HepG2 (cell line): ENCODE results near the gene B4GALT4. TPM values are rescaled to one million over a fixed set of nuclear protein-coding genes. Genes with fewer than 3 reads are reported as not detected.

Experiments used
- ATAC-seq: fragments of 200-7000 bp; cut with Tn5 transposase; 3 replicates; pipeline ENCODE4 v1.9.1; 2020; ENCODE audit warnings: mild to moderate bottlenecking, moderate library complexity
- BruUV-seq: library from RNA; stranded (reverse); fragments of 400-500 nt; replicated peaks from 2 replicates; lab custom pipeline; 2021; lab: Mats Ljungman, UMichigan
- CTCF ChIA-PET: fragments of 300-600 bp; formaldehyde crosslinking; extraction: SDS; loops from one replicate; lab custom pipeline; 2021; ENCODE audit warnings: low total read pairs, inconsistent platforms, low intra/inter-chr PET ratio; lab: Yijun Ruan, JAX
- POLR2A ChIA-PET: fragments of 350-600 bp; sonication (Branson Sonifier 250); formaldehyde crosslinking; loops from one replicate; lab custom pipeline; 2020; ENCODE audit warnings: antibody characterized with exemption, inconsistent platforms; lab: Yijun Ruan, JAX
- DNase-seq: peaks from one replicate; pipeline ENCODE4 v3.0.0-alpha.2; 2015; ENCODE audit warnings: low spot score
- FAIRE-seq: peaks from 3 replicates; lab custom pipeline; 2011; peaks lifted over from hg19 to GRCh38; lab: Jason Lieb, UNC
- H2AFZ ChIP-seq: one replicate; pipeline ENCODE4 v1.6.1; 2011; ENCODE audit warnings: low read length, inconsistent platforms
- H3K27ac ChIP-seq: fragments of 300-600 bp; 3 replicates; pipeline ENCODE4 v1.8.0; 2011; ENCODE audit warnings: mixed run types, mild to moderate bottlenecking, mixed read lengths, low read length, inconsistent platforms; ENCODE audit not compliant: insufficient read depth; ENCODE audit errors: extremely low read length
- H3K27me3 ChIP-seq, 2 experiments: fragments of 200-600 bp in 1 of 2; 2 replicates in 1 of 2; 3 replicates in 1 of 2; pipeline versions ENCODE4 v1.6.0 to v1.8.0; 2011; ENCODE audit warnings: low read length in 2 of 2, mild to moderate bottlenecking in 2 of 2, moderate library complexity in 2 of 2, inconsistent platforms in 1 of 2; ENCODE audit not compliant: insufficient read depth in 2 of 2, control insufficient read depth in 1 of 2
- H3K36me3 ChIP-seq, 2 experiments: fragments of 200-600 bp in 1 of 2; replicated peaks in 1 of 2; 2 replicates in 1 of 2; 3 replicates in 1 of 2; pipeline versions ENCODE4 v1.5.1 to v1.8.0; 2011; ENCODE audit warnings: low read length in 2 of 2, inconsistent platforms in 1 of 2; ENCODE audit not compliant: insufficient read depth in 2 of 2, control insufficient read depth in 1 of 2
- H3K4me1 ChIP-seq: 2 replicates; pipeline ENCODE4 v1.5.1; 2012; ENCODE audit warnings: low read length, inconsistent platforms; ENCODE audit not compliant: insufficient read depth
- H3K4me2 ChIP-seq: 2 replicates; pipeline ENCODE4 v1.6.0; 2011; ENCODE audit warnings: low read depth, low read length, inconsistent platforms
- H3K4me3 ChIP-seq, 3 experiments: fragments of 200-600 bp in 1 of 3; sonication (generic), shearing (Covaris generic) in 1 of 3; replicated peaks in 1 of 3; 2 replicates each; pipeline ENCODE4 v1.5.1; 2011 to 2016; ENCODE audit warnings: low read length in 3 of 3, inconsistent platforms in 2 of 3, low read depth in 2 of 3, mild to moderate bottlenecking in 2 of 3, control low read depth in 1 of 3, mixed read lengths in 1 of 3; ENCODE audit not compliant: insufficient read depth in 1 of 3
- H3K79me2 ChIP-seq: one replicate; pipeline ENCODE4 v1.6.1; 2011; ENCODE audit warnings: low read length, inconsistent platforms; ENCODE audit not compliant: insufficient read depth
- H3K9ac ChIP-seq: 2 replicates; pipeline ENCODE4 v1.6.0; 2011; ENCODE audit warnings: mild to moderate bottlenecking, low read depth, low read length, inconsistent platforms; ENCODE audit not compliant: insufficient read depth
- H3K9me3 ChIP-seq: 2 replicates; pipeline ENCODE4 v1.5.1; 2012; ENCODE audit warnings: mild to moderate bottlenecking, low read length
- H4K20me1 ChIP-seq: 2 replicates; pipeline ENCODE4 v1.6.0; 2011; ENCODE audit warnings: inconsistent platforms, mild to moderate bottlenecking, low read length, moderate library complexity; ENCODE audit not compliant: insufficient read depth
- ATRX ChIP-seq: sonication (generic); formaldehyde crosslinking; IDR thresholded peaks from 2 replicates; pipeline ENCODE4 v1.4.0; 2020; ENCODE audit warnings: missing genetic modification reagents, borderline replicate concordance
- BRD4 ChIP-seq: sonication (generic); formaldehyde crosslinking; IDR thresholded peaks from 2 replicates; pipeline ENCODE4 v1.4.0; 2020; ENCODE audit warnings: missing genetic modification reagents
- CREB1 ChIP-seq, 2 experiments: fragments of 450-650 bp in 1 of 2; IDR thresholded peaks; 2 replicates each; pipeline ENCODE4 v1.6.1; 2016 to 2017; ENCODE audit warnings: control low read depth in 1 of 2, mild to moderate bottlenecking in 1 of 2, missing compliant biosample characterization in 1 of 2, missing genetic modification characterization in 1 of 2
- FIP1L1 ChIP-seq: fragments of 200-400 bp; formaldehyde crosslinking; IDR thresholded peaks from 2 replicates; pipeline ENCODE4 v1.6.1; 2018; ENCODE audit warnings: low read depth, mild to moderate bottlenecking, low read length, moderate library complexity, borderline replicate concordance; ENCODE audit not compliant: insufficient read depth
- MYC ChIP-seq: sonication (generic); formaldehyde crosslinking; IDR thresholded peaks from 2 replicates; pipeline ENCODE4 v1.9.0; 2021; ENCODE audit warnings: missing genetic modification reagents, borderline replicate concordance
- NFKB2 ChIP-seq: sonication (generic); formaldehyde crosslinking; IDR thresholded peaks from 2 replicates; pipeline ENCODE4 v1.4.0; 2020; ENCODE audit warnings: missing genetic modification reagents, borderline replicate concordance
- PHF20 ChIP-seq: sonication (generic); formaldehyde crosslinking; IDR thresholded peaks from 2 replicates; pipeline ENCODE4 v1.5.0; 2020; ENCODE audit warnings: mild to moderate bottlenecking, missing genetic modification reagents
- SP4 ChIP-seq: sonication (generic); formaldehyde crosslinking; IDR thresholded peaks from 2 replicates; pipeline ENCODE4 v1.8.1; 2023; ENCODE audit warnings: mild to moderate bottlenecking, missing genetic modification reagents
- STAG1 ChIP-seq: sonication (generic); formaldehyde crosslinking; IDR thresholded peaks from 2 replicates; pipeline ENCODE4 v1.4.0; 2020; ENCODE audit warnings: missing genetic modification reagents
- YEATS4 ChIP-seq: sonication (generic); formaldehyde crosslinking; IDR thresholded peaks from 2 replicates; pipeline ENCODE4 v1.4.0; 2020; ENCODE audit warnings: missing genetic modification reagents, borderline replicate concordance
- ZBTB33 ChIP-seq: sonication (generic); formaldehyde crosslinking; IDR thresholded peaks from 2 replicates; pipeline ENCODE4 v1.4.0; 2020; ENCODE audit warnings: missing genetic modification reagents
- ZFP36L2 ChIP-seq: sonication (generic); formaldehyde crosslinking; IDR thresholded peaks from 2 replicates; pipeline ENCODE4 v1.4.0; 2020; ENCODE audit warnings: missing genetic modification reagents
- ZMYM4 ChIP-seq: sonication (generic); formaldehyde crosslinking; IDR thresholded peaks from 2 replicates; pipeline ENCODE4 v1.8.1; 2023; ENCODE audit warnings: mild to moderate bottlenecking, missing genetic modification reagents
- ZNF468 ChIP-seq: sonication (generic); formaldehyde crosslinking; IDR thresholded peaks from 2 replicates; pipeline ENCODE4 v1.8.0; 2022; ENCODE audit warnings: mild to moderate bottlenecking, moderate library complexity, missing genetic modification reagents
- ZNF605 ChIP-seq: sonication (generic); formaldehyde crosslinking; IDR thresholded peaks from 2 replicates; pipeline ENCODE4 v1.8.0; 2022; ENCODE audit warnings: mild to moderate bottlenecking, missing genetic modification reagents
- ZNF766 ChIP-seq: sonication (generic); formaldehyde crosslinking; IDR thresholded peaks from 2 replicates; pipeline ENCODE4 v1.5.0; 2020; ENCODE audit warnings: missing genetic modification reagents, borderline replicate concordance
- ZNF773 ChIP-seq: sonication (generic); formaldehyde crosslinking; IDR thresholded peaks from 2 replicates; pipeline ENCODE4 v1.4.0; 2020; ENCODE audit warnings: missing genetic modification reagents, borderline replicate concordance
- WGBS: methylation state at CpG from one replicate; pipeline ENCODE4 v1.1.6; 2017; ENCODE audit warnings: low lambda C conversion rate; 5-methylcytosine and 5-hydroxymethylcytosine counted together
- in situ Hi-C: cut with HindIII; loops from 2 replicates; pipeline ENCODE4 v1.10.0; 2017; ENCODE audit warnings: low pct_unique_long_range_greater_than_20kb; ENCODE audit not compliant: extremely low pct_ligation_motif_present
- intact Hi-C: fragments of 100-400 bp; cut with micrococcal nuclease; formaldehyde crosslinking; loops from one replicate; pipeline ENCODE4 v1.10.0; 2022; ENCODE audit not compliant: unreplicated experiment
- polyA plus RNA-seq, 8 experiments: library from polyadenylated mRNA; depleted of rRNA in 3 of 8; stranded (reverse) in 7 of 8; unstranded in 1 of 8; fragments of >200 nt; fragmentation: Illumina TruSeq in 4 of 8; extraction: Trizol in 4 of 8; gene quantifications; 2 replicates each; pipeline versions ENCODE4 v1.2.1 to v1.2.3, GENCODE V29; 2011 to 2016; ENCODE audit warnings: low read depth in 4 of 8, missing spikeins in 1 of 8, mixed read lengths in 1 of 8; ENCODE audit not compliant: insufficient read depth in 1 of 8
- total RNA-seq, 5 experiments: library from RNA; depleted of rRNA; stranded (reverse); fragments of >200 nt; fragmentation: Illumina TruSeq; extraction: Trizol; gene quantifications; 2 replicates each; pipeline ENCODE4 v1.2.3, GENCODE V29; 2016; ENCODE audit warnings: low read depth in 1 of 5

Gene B4GALT4
- total and polyA plus RNA-seq, 2 of the 13 experiments (the other 11 are each of a cell fraction or from before 2014, with no cell fraction given), result 16.9 to 29.0 TPM

DNA sequence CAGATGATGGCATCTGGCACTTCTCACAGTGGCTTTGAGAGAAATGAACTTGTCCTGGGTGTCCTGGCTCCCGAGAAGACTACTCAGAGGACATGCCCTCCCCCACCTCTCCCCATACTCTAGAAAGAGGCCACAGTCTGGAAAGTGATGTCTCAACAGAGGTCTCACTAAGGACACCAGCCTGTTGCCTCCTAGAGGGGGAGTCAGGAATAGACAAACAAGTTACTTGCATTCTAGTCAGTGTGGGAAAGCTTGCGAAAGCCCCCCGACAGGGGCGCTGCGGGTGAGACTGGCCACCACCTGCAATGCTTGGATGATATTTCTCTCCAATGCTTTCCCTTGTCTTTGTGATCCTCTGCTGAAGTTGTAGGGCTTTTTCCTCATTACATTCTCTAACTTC lies 17.2 kb downstream of the B4GALT4 start:
- no peak overlapping the region for H3K27ac ChIP-seq
- no peaks in the 10 kb centered on the region; the same call in 1 of the 2 replicates for H4K20me1 ChIP-seq
- H3K36me3 ChIP-seq, result peaks cover 17 to 67% of the 10 kb centered on the region in 2 experiments
- no peaks in the 10 kb centered on the region for H3K9me3 ChIP-seq
- no peak overlapping the region for H2AFZ ChIP-seq
- no TSS peak for BruUV-seq
- H3K79me2 ChIP-seq, result no peaks in the 10 kb centered on the region
- TF ChIP-seq ZFP36L2 (CRISPR knock-in tag) (no peak), ZNF773 (CRISPR knock-in tag) (no peak), ZNF766 (CRISPR knock-in tag) (no peak), BRD4 (CRISPR knock-in tag) (no peak), SP4 (no peak), CREB1 (IDR thresholded peaks at IDR 0.05) (no peak), CREB1 (CRISPR knock-in tag; IDR thresholded peaks at IDR 0.05) (no peak), MYC (CRISPR knock-in tag) (no peak), ZNF605 (no peak), ATRX (no peak), NFKB2 (CRISPR knock-in tag) (no peak)
- no peak overlapping the region for H3K9ac ChIP-seq
- no peak for ATAC-seq
- H3K27me3 ChIP-seq, result no peaks in the 10 kb centered on the region
- POLR2A ChIA-PET, result no interaction called here
- WGBS, result 97% methylated on average over 5 of the region's 5 CpGs
- intact Hi-C loops (no loop called here), in situ Hi-C loops (no loop called here)
- no peak overlapping the region for H3K4me3 ChIP-seq
- no peak for FAIRE-seq
- CTCF ChIA-PET, result no interaction called here
- no peak for DNase-seq
- peaks cover 16% of the 10 kb centered on the region for H3K4me1 ChIP-seq
- H3K4me2 ChIP-seq, result no peak overlapping the region

DNA sequence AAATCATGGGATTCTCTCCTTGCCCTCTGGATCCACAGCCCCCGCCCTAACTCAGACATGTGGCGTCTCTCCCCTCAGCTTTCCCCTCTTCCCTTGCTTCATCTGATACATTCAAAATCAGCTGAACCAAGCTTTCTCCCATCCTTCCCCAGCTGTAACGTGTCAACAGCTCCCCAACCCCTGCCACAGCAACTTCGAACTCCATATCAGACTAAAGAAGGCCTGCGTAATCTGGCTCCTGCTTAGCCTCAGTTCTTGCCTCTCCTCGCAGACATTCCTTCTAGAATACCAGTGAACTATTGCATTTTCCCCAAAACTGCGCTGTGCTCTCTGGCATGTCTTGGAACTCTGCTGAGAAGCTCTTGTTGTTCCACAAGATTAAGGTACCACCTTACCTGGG lies 18.3 kb downstream of the B4GALT4 start:
- no peaks in the 10 kb centered on the region for H3K79me2 ChIP-seq
- H2AFZ ChIP-seq, result no peak overlapping the region
- H3K27ac ChIP-seq, result no peak overlapping the region
- no peak for TF ChIP-seq ZNF468 (CRISPR knock-in tag)
- TF ChIP-seq STAG1 (CRISPR knock-in tag), result no peak
- no peak for TF ChIP-seq YEATS4
- no peak for TF ChIP-seq ZBTB33
- no peak for TF ChIP-seq ZMYM4
- TF ChIP-seq FIP1L1, result no peak
- TF ChIP-seq PHF20 (CRISPR knock-in tag), result no peak
- H3K36me3 ChIP-seq, result peaks cover 19 to 75% of the 10 kb centered on the region in 2 experiments
- H3K4me3 ChIP-seq, result no peak overlapping the region
- ChIA-PET POLR2A (no interaction called here), CTCF (no interaction called here)
- H3K9ac ChIP-seq, result no peak overlapping the region
- peaks cover 9% of the 10 kb centered on the region for H3K4me1 ChIP-seq
- in situ Hi-C loops (no loop called here), intact Hi-C loops (no loop called here)
- WGBS, result 96% methylated on average over 7 of the region's 7 CpGs
- H3K27me3 ChIP-seq, result no peaks in the 10 kb centered on the region
- FAIRE-seq, result no peak
- no peak for DNase-seq
- no peaks in the 10 kb centered on the region for H4K20me1 ChIP-seq
- no TSS peak for BruUV-seq
- ATAC-seq, result no peak
- no peaks in the 10 kb centered on the region for H3K9me3 ChIP-seq
- H3K4me2 ChIP-seq, result no peak overlapping the region
